ENCODE measurements around the gene SNX17.
A peak's percentile ranks its signal among the peaks of the same experiment; 100 is the strongest.
"Not testable (repeated sequence)": the region's sequence is repeated elsewhere in the genome, so short reads cannot be mapped to it uniquely, and the experiment has no call there.

The SNX17 gene

GRCh38 chr2:27407798-27408491 is 37.5 kb downstream of the SNX17 start:
- DNase-seq, result no peak

DNA sequence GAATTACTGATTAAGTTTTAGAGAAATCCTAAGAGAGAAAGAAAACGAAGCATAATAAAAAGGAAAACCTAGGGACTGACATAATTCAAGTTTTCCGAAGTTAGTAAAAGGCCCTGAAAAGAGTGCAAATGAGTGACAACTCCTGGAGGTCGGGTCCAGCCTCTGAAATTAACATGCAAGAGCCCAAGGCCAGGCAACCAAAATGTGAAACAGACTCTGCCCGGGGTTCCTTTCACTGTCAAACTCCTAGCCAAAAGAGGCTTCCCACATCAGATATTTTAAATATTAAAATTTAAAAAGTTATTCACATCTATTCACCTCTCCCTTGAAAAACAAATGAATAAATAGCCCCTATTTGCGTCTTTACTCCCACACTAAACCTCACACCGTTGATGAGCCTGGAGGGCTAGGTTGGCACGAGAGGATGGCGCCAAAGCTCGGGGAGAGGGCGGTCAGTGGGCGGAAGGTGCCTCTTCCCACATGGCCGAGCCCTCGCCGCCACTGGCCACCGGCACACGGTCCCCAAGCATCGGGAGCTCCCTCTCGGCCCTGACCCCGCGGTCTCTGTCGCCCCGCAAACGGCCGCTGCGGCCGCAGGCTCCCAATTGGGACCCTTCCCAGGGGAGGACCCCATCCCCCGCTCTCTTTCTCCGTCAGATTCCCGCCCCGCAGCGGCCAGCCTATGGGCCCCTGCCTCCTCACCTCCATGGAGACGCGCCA is 38.3 kb downstream of the SNX17 start:
- DNase-seq, result no peak

DNA sequence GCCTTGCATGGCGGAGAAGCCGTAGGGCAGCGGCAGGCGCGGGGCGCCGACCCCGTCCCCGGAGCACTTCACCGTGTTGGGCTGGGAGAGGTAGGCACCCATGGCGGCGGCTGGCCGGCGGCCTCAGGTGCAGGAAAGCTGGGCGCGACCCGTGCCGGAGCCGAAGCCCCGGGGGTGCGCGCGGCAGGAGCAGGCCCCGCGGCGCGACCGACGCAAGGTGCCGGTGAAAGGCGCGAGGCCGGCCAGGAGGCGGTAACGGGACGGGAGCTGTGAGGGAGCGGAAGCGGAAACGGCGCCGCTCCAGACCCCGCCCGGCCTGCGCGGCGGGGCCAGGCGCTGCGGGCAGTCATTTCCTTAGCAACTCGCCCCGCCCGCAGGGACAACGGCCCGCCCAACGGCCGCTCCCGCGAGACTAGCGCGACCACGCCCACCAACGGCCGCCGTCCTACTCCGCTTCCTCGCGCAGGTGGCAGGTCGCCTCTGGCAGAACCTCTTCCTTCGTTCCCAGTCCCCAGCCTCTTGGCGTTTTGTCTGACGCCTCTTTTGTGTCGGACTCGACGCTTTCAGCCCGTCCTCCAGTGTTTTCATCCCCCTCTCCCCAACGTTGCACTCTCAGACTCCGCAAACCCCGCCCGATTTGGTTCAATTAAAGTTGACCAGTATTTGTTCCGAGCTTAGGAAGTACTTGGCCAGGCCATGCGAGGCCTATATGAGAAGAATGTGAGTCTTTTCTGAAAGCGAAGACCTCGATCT is 39.1 kb downstream of the SNX17 start, which contains the start of gene PPM1G:
Gene PPM1G, minus strand, starts transcription at position 271 of the 753 bp plus-strand sequence. Its CDS starts 169 bp downstream, at position 102.
- peak; percentile 26 for DNase-seq

- no peak for DNase-seq
These were observed 42.2 kb downstream of the SNX17 start for GRCh38 chr2:27412419-27413152.

DNA sequence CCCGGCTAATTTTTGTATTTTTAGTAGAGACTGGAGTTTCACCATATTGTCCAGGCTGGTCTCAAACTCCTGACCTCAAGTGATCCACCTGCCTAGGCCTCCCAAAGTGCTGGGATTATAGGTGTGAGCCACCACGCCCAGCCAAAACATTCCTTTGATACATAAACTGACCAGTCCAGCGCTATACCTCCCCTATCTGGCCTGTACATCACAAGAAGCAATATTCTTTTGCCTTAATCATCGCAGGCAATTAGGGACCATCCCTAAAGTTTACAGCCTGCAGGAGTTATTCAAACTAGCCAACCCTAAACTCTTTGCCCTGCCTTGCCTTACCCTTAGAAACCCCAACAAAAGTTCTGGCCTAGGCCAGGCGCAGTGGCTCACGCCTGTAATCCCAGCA is 45.7 kb downstream of the SNX17 start:
- DNase-seq, result no peak

DNA sequence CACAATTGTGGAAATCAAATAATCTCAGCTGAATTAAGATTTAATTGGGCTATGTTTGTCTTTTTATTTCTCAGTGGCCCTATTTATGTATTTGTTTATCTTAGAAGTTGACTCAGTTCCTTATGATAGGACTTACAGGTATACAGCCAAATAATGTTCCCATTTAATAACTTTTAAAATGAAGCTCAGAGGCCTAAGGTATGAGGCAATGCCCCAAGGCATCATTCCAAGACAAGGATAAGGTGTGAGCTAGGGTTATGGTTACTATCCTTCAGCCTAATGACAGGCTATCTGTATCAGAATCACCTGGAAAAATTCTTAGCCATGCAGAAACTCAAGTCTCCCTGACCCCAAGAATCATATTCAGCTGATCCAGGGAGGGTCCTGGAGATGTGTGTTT is 50.6 kb downstream of the SNX17 start:
- no peak for DNase-seq

DNA sequence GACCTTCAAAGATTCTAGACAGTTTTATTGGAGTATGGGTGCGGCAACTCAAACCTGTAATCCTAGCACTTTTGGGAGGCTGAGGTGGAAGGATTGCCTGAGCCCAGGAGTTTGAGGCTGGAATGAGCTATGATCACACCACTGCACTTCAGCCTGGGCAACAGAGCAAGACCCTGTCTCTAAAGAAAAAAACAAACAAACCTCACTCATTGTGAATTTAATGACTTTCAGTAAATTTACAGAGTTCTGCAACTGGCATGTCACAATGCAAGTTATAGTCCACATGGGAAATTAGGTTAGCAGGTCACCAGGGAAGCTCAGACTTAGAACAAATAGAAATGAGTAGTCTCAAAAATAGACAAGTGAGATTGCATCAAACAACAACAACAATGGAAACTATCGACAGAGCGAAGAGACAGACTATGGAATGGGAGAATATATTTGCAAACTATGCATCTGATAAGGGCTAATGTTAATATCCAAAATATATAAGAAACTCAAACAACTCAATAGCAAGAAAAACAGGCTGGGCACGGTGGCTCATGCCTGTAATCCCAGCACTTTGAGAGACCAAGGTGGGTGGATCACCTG is 51.3 kb downstream of the SNX17 start:
- DNase-seq, result no peak

- no peak for DNase-seq
These were observed 52.5 kb downstream of the SNX17 start for GRCh38 chr2:27422958-27423357.

DNA sequence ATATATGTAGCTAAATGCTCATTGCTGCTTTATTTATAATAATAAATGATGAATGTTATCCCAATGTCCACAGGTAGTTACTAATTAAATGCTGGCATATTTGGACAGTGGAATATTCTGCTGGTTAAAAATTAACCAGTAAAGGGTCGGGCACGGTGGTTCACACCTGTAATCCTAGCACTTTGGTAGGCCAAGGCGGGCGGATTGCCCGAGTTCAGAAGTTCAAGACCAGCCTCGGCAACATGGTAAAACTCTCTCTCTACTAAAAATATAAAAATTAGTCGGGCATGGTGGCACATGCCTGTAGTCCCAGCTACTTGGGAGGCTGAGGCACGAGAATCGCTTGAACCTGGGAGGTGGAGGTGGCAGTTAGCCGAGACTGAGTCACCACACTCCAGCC is 54.6 kb downstream of the SNX17 start:
- not testable (repeated sequence) for DNase-seq
